HG03139 (cell line): ENCODE results near the gene SF3A2.

Experiments used
- ATAC-seq: cut with Tn5 transposase; IDR thresholded peaks from one replicate; pipeline ENCODE4 v1.9.1; 2021; ENCODE audit not compliant: unreplicated experiment

The SF3A2 gene

GRCh38 chr19:2239771-2240770 is 3.4 kb downstream of the SF3A2 start:
- no peak for ATAC-seq

GRCh38 chr19:2240881-2241760 is 4.5 kb downstream of the SF3A2 start:
- no peak for ATAC-seq

- no peak for ATAC-seq
These were observed 5.5 kb downstream of the SF3A2 start for GRCh38 chr19:2242092-2242537.

- ATAC-seq: no peak
These were observed 6.2 kb downstream of the SF3A2 start for GRCh38 chr19:2242816-2243215.

- ATAC-seq: no peak
These were observed 6.9 kb downstream of the SF3A2 start for GRCh38 chr19:2243274-2244124.

GRCh38 chr19:2244125-2244411 is 7.4 kb downstream of the SF3A2 start:
- ATAC-seq: no peak

GRCh38 chr19:2244486-2244885 is 7.9 kb downstream of the SF3A2 start:
- no peak for ATAC-seq

- no peak for ATAC-seq
These were observed 8.6 kb downstream of the SF3A2 start for GRCh38 chr19:2245273-2245672.

- ATAC-seq: no peak
These were observed 9.5 kb downstream of the SF3A2 start for GRCh38 chr19:2246014-2246620.

- no peak for ATAC-seq
These were observed 10.3 kb downstream of the SF3A2 start for GRCh38 chr19:2246801-2247361.

GRCh38 chr19:2247433-2248101 is 10.9 kb downstream of the SF3A2 start:
- no peak for ATAC-seq

- ATAC-seq: no peak
These were observed 11.7 kb downstream of the SF3A2 start for GRCh38 chr19:2248136-2249009.

GRCh38 chr19:2249010-2249866 is 12.6 kb downstream of the SF3A2 start, which contains the start of gene AMH:
TSS of gene AMH (plus strand) at chr19:2249323. CDS start at chr19:2249333, 10 bp downstream.
- ATAC-seq: no peak

GRCh38 chr19:2249880-2250765 is 13.5 kb downstream of the SF3A2 start:
- no peak for ATAC-seq

- ATAC-seq: no peak
These were observed 14.1 kb downstream of the SF3A2 start for GRCh38 chr19:2250766-2251105.

- no peak for ATAC-seq
These were observed 14.8 kb downstream of the SF3A2 start for GRCh38 chr19:2251106-2252054.
